ENCODE results near the gene LY9.

LY9 gene

GRCh38 chr1:160772331-160772730 is 23.6 kb upstream of the LY9 start:
- DNase-seq = no peak
- no peaks in the 10 kb centered on the region for H3K36me3 ChIP-seq (ENCODE audit: control insufficient read depth, insufficient read depth, low read length)
- H3K4me1 ChIP-seq (ENCODE audit: control insufficient read depth, insufficient read depth, low read length, poor library complexity, severe bottlenecking) = peaks cover 8% of the 10 kb centered on the region
- no peak overlapping the region for H3K4me3 ChIP-seq (ENCODE audit: insufficient read depth, low read depth, low read length, poor library complexity, severe bottlenecking)
- no peaks in the 10 kb centered on the region for H3K27me3 ChIP-seq (replicated peaks; ENCODE audit: control insufficient read depth, insufficient read depth, low read length, poor library complexity, severe bottlenecking)
- no peak overlapping the region for H3K27ac ChIP-seq (ENCODE audit: insufficient read depth, low read length, poor library complexity, severe bottlenecking)
- no peaks in the 10 kb centered on the region for H3K9me3 ChIP-seq (ENCODE audit: control insufficient read depth, low read length)

DNA sequence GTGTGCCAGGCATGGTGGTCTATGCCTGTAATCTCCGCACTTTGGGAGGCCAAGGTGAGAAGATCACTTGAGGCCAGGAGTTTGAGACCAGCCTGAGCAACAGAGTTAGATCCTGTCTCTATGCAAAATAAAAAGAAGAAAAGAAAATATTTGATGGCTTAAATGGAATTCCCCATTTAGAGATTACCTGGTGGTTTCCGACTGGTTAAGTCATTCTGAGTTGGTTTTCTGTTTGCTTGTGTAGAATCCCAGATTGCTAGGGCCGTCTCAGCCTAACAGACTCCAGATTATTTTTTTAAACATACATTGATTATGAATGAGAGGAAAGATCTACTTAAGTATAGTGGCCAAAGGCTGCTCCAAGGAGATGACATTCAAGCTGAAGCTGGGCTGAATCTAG is 22.9 kb upstream of the LY9 start:
- Histone ChIP-seq H3K4me3 (ENCODE audit: insufficient read depth, low read depth, low read length, poor library complexity, severe bottlenecking) (no peak overlapping the region), H3K36me3 (ENCODE audit: control insufficient read depth, insufficient read depth, low read length) (no peaks in the 10 kb centered on the region), H3K4me1 (ENCODE audit: control insufficient read depth, insufficient read depth, low read length, poor library complexity, severe bottlenecking) (peaks cover 4% of the 10 kb centered on the region), H3K9me3 (ENCODE audit: control insufficient read depth, low read length) (no peaks in the 10 kb centered on the region), H3K27ac (ENCODE audit: insufficient read depth, low read length, poor library complexity, severe bottlenecking) (no peak overlapping the region), H3K27me3 (replicated peaks; ENCODE audit: control insufficient read depth, insufficient read depth, low read length, poor library complexity, severe bottlenecking) (no peaks in the 10 kb centered on the region)
- no peak for DNase-seq

DNA sequence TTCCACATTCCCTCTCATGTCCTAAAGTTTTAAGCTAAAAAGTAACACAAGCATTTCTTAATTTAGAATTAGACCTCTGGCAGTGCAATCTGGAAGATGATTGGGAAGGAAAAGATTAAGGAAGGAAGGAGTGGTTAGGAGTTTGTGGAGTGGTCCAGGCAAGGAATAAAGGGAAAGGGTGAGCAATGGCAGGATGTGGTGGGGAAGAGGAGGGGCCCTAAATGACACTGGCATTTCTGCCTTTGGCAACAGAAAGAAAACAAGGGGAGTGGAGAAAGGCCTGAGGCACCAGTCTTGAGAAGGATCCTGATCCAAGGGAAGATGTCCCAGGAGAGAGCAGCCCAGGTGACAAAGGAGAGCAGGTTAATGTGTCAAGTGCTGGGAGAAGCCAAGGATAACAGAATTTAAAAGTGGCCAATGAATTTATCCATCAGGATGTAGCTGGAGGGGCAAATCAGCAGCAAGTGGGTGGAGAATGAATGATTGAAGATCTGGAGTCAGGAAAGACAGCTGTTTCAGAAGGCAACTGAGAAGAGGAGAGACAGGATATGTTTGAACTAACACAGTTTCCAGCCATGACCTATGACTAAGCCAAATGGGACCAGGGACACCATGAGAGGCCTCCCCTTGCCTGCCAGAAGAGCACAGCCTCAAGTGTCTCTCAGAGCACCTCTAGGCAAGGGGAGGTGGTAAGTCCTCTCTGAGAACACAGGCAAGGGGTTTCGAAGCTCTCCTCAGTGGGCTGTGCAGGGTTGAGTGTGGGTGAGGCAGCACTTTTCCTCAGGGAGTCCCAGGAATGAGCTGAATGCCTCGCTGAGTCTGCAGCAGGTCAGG is 20.9 kb upstream of the LY9 start:
- H3K4me3 ChIP-seq (ENCODE audit: insufficient read depth, low read depth, low read length, poor library complexity, severe bottlenecking) = no peak overlapping the region
- H3K27me3 ChIP-seq (replicated peaks; ENCODE audit: control insufficient read depth, insufficient read depth, low read length, poor library complexity, severe bottlenecking) = no peaks in the 10 kb centered on the region
- H3K36me3 ChIP-seq (ENCODE audit: control insufficient read depth, insufficient read depth, low read length) = no peaks in the 10 kb centered on the region
- peaks cover 3% of the 10 kb centered on the region for H3K4me1 ChIP-seq (ENCODE audit: control insufficient read depth, insufficient read depth, low read length, poor library complexity, severe bottlenecking)
- DNase-seq = no peak
- no peaks in the 10 kb centered on the region for H3K9me3 ChIP-seq (ENCODE audit: control insufficient read depth, low read length)
- no peak overlapping the region for H3K27ac ChIP-seq (ENCODE audit: insufficient read depth, low read length, poor library complexity, severe bottlenecking)

- Histone ChIP-seq H3K27ac (ENCODE audit: insufficient read depth, low read length, poor library complexity, severe bottlenecking) (no peak overlapping the region), H3K9me3 (ENCODE audit: control insufficient read depth, low read length) (no peaks in the 10 kb centered on the region), H3K4me1 (ENCODE audit: control insufficient read depth, insufficient read depth, low read length, poor library complexity, severe bottlenecking) (peaks cover 3% of the 10 kb centered on the region), H3K27me3 (replicated peaks; ENCODE audit: control insufficient read depth, insufficient read depth, low read length, poor library complexity, severe bottlenecking) (no peaks in the 10 kb centered on the region), H3K4me3 (ENCODE audit: insufficient read depth, low read depth, low read length, poor library complexity, severe bottlenecking) (no peak overlapping the region), H3K36me3 (ENCODE audit: control insufficient read depth, insufficient read depth, low read length) (no peaks in the 10 kb centered on the region)
- no peak for DNase-seq
Observed at GRCh38 chr1:160776178-160776577, 19.8 kb upstream of the LY9 start.

- no peaks in the 10 kb centered on the region for H3K36me3 ChIP-seq (ENCODE audit: control insufficient read depth, insufficient read depth, low read length)
- DNase-seq = peak in 2 of 3 donors; percentile 15 to 35
- no peaks in the 10 kb centered on the region for H3K9me3 ChIP-seq (ENCODE audit: control insufficient read depth, low read length)
- H3K27me3 ChIP-seq (replicated peaks; ENCODE audit: control insufficient read depth, insufficient read depth, low read length, poor library complexity, severe bottlenecking) = no peaks in the 10 kb centered on the region
- H3K4me1 ChIP-seq (ENCODE audit: control insufficient read depth, insufficient read depth, low read length, poor library complexity, severe bottlenecking) = peaks cover 6% of the 10 kb centered on the region
- H3K4me3 ChIP-seq (ENCODE audit: insufficient read depth, low read depth, low read length, poor library complexity, severe bottlenecking) = no peak overlapping the region
- H3K27ac ChIP-seq (ENCODE audit: insufficient read depth, low read length, poor library complexity, severe bottlenecking) = no peak overlapping the region
Observed at GRCh38 chr1:160777486-160778089, 18.4 kb upstream of the LY9 start.

DNA sequence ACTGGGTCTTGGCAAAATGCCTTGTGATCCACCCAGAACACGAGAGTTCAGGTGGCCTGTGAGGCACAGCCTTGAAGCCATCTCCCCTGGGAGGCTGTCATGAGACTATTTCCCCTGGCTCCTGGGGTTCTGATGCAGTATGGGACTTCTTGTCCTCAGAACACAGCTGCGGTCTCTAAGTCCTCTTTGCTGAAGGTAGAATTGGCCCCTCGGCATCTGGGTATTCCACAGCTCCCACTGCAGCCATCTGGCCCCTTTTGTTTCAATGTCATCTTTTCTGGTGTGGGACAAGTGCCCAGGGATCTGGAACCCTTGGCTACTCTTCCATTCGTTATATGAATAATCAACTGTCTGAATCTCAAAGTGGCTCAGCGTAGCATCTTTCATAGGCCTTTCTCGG is 17.0 kb upstream of the LY9 start:
- Histone ChIP-seq H3K4me1 (ENCODE audit: control insufficient read depth, insufficient read depth, low read length, poor library complexity, severe bottlenecking) (peaks cover 6% of the 10 kb centered on the region), H3K9me3 (ENCODE audit: control insufficient read depth, low read length) (no peaks in the 10 kb centered on the region), H3K27ac (ENCODE audit: insufficient read depth, low read length, poor library complexity, severe bottlenecking) (no peak overlapping the region), H3K36me3 (ENCODE audit: control insufficient read depth, insufficient read depth, low read length) (no peaks in the 10 kb centered on the region), H3K4me3 (ENCODE audit: insufficient read depth, low read depth, low read length, poor library complexity, severe bottlenecking) (no peak overlapping the region), H3K27me3 (replicated peaks; ENCODE audit: control insufficient read depth, insufficient read depth, low read length, poor library complexity, severe bottlenecking) (no peaks in the 10 kb centered on the region)
- DNase-seq = no peak

DNA sequence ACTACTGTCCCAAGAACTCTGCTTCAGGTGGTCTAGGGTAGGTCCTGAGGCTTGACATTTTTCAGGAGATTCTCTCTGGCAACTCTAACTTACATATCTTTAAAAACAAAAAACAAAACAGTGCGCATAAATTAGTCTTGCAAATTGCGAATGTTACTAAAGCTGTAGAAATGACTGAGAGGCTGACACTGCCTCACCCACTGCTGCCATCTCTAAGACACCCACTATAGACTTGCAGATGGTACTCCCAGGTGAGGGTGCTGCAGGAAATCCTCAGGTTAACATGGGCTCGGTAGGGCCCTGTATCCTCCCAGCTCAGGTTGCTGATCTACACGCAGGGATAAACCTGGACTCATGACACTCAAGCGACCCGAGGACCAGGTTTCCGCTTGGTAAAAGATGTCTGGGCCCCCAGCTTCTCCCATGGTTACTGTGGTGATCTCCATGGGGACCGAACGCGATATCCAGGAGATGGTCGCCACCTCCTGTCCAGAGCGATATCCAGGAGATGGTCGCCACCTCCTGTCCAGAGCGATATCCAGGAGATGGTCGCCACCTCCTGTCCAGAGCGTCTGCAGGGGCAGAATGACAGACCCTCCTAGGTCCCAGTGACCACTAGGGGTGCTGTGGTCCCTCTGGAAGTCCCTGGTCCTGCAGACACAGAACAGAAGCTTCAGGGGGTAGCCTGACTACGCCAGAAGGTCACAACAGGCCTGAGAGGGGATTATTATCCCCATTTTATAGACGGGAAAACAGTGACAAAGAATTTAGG is 16.2 kb upstream of the LY9 start:
- Histone ChIP-seq H3K27ac (ENCODE audit: insufficient read depth, low read length, poor library complexity, severe bottlenecking) (no peak overlapping the region), H3K9me3 (ENCODE audit: control insufficient read depth, low read length) (no peaks in the 10 kb centered on the region), H3K4me3 (ENCODE audit: insufficient read depth, low read depth, low read length, poor library complexity, severe bottlenecking) (no peak overlapping the region), H3K4me1 (ENCODE audit: control insufficient read depth, insufficient read depth, low read length, poor library complexity, severe bottlenecking) (peaks cover 6% of the 10 kb centered on the region), H3K27me3 (replicated peaks; ENCODE audit: control insufficient read depth, insufficient read depth, low read length, poor library complexity, severe bottlenecking) (no peaks in the 10 kb centered on the region), H3K36me3 (ENCODE audit: control insufficient read depth, insufficient read depth, low read length) (no peaks in the 10 kb centered on the region)
- DNase-seq = no peak

GRCh38 chr1:160780398-160780755 is 15.6 kb upstream of the LY9 start:
- Histone ChIP-seq H3K27ac (ENCODE audit: insufficient read depth, low read length, poor library complexity, severe bottlenecking) (no peak overlapping the region), H3K27me3 (replicated peaks; ENCODE audit: control insufficient read depth, insufficient read depth, low read length, poor library complexity, severe bottlenecking) (no peaks in the 10 kb centered on the region), H3K4me3 (ENCODE audit: insufficient read depth, low read depth, low read length, poor library complexity, severe bottlenecking) (no peak overlapping the region), H3K4me1 (ENCODE audit: control insufficient read depth, insufficient read depth, low read length, poor library complexity, severe bottlenecking) (peaks cover 6% of the 10 kb centered on the region), H3K9me3 (ENCODE audit: control insufficient read depth, low read length) (no peaks in the 10 kb centered on the region), H3K36me3 (ENCODE audit: control insufficient read depth, insufficient read depth, low read length) (no peaks in the 10 kb centered on the region)
- DNase-seq = no peak

GRCh38 chr1:160781186-160781766 is 14.7 kb upstream of the LY9 start:
- H3K4me3 ChIP-seq (ENCODE audit: insufficient read depth, low read depth, low read length, poor library complexity, severe bottlenecking) = no peak overlapping the region
- H3K9me3 ChIP-seq (ENCODE audit: control insufficient read depth, low read length) = no peaks in the 10 kb centered on the region
- no peak overlapping the region for H3K27ac ChIP-seq (ENCODE audit: insufficient read depth, low read length, poor library complexity, severe bottlenecking)
- peaks cover 6% of the 10 kb centered on the region for H3K4me1 ChIP-seq (ENCODE audit: control insufficient read depth, insufficient read depth, low read length, poor library complexity, severe bottlenecking)
- no peak for DNase-seq
- H3K27me3 ChIP-seq (replicated peaks; ENCODE audit: control insufficient read depth, insufficient read depth, low read length, poor library complexity, severe bottlenecking) = no peaks in the 10 kb centered on the region
- no peaks in the 10 kb centered on the region for H3K36me3 ChIP-seq (ENCODE audit: control insufficient read depth, insufficient read depth, low read length)

All from effector memory CD4-positive, alpha-beta T cell (primary cell).